Fibroblast of skin of right quadriceps (primary cell): ENCODE data around the gene STN1.
"Not testable (repeated sequence)": the region's sequence is repeated elsewhere in the genome, so short reads cannot be mapped to it uniquely, and the experiment has no call there.

ENCODE experiments used
- DNase-seq: peaks from one replicate; pipeline ENCODE4 v3.0.0-alpha.2; 2013

The STN1 gene

GRCh38 chr10:103858360-103858759, 59.6 kb downstream of the STN1 start:
- no peak for DNase-seq

GRCh38 chr10:103856797-103857170, 61.2 kb downstream of the STN1 start:
- DNase-seq = no peak

DNA sequence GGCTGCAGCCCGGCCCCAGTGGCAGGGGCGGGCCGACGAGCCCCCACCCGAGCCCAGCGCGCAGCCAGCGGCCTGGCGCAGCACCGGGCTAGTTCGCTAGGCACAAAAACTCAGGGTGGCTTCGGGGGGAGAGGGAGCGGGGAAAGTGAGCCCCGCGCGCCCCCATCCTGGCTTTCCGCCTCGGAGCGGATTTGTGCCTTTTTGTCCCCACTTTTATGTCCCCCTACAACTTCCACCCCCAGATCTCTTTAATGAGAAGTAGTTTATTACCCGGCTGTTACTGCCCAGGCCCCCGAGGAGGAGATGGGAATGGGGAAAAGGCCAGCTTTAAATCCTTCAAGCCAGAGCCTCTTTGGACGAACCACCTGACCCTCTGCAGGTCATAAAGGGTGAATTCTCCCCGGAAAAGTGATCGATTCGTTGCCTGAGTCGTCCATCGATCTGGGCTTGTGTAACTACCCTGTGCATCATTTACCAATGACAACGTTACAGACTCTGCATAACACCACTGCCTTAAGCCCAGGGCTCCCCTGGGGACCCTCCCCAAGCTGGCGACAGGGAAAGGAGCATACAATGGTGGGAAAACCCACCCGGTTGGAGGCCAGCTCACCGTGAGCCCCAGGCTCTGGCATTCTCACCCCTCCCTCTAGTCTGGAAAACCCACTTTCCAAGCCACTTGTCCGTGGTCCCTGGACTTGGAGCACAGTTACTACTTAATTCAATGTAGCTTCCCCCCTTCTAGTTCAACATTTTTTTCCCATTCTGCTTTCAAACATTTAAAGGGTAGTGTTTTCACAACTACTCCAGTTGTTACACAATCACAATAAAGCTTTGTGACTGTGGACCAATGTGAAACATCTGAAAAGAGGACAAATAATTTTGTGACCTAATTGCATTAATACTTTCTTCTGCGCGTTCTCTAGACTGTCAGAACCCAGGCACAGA, 61.9 kb downstream of the STN1 start:
- no peak for DNase-seq

GRCh38 chr10:103855424-103855823, 62.6 kb downstream of the STN1 start, which contains the start of gene SH3PXD2A:
TSS of gene SH3PXD2A (minus strand) at chr10:103855576. CDS start at chr10:103855266, 310 bp downstream.
- DNase-seq = peak; percentile 51

- peak; percentile 79 for DNase-seq
Observed at GRCh38 chr10:103854686-103855391, 63.1 kb downstream of the STN1 start.

DNA sequence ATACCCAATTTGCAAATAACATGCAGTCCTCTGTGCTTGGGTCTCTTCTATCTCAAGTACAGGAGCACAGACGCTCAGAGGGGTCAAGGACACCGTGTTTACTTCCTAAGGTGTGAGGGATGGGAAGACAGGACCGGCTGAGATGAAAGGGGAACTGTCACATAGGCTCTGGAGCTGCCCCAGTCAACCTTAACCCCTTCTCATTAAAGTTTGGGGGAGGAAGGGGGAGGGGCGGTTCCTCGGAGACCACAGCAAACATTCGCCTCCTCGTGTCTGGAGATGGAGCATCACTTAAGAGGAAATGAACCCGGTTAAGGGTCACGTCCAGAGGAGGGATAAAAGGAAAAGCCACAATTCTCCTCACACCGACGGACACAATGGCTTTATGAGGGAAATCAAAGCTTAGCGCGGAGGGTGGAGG, 63.7 kb downstream of the STN1 start:
- DNase-seq = peak; percentile 42

DNA sequence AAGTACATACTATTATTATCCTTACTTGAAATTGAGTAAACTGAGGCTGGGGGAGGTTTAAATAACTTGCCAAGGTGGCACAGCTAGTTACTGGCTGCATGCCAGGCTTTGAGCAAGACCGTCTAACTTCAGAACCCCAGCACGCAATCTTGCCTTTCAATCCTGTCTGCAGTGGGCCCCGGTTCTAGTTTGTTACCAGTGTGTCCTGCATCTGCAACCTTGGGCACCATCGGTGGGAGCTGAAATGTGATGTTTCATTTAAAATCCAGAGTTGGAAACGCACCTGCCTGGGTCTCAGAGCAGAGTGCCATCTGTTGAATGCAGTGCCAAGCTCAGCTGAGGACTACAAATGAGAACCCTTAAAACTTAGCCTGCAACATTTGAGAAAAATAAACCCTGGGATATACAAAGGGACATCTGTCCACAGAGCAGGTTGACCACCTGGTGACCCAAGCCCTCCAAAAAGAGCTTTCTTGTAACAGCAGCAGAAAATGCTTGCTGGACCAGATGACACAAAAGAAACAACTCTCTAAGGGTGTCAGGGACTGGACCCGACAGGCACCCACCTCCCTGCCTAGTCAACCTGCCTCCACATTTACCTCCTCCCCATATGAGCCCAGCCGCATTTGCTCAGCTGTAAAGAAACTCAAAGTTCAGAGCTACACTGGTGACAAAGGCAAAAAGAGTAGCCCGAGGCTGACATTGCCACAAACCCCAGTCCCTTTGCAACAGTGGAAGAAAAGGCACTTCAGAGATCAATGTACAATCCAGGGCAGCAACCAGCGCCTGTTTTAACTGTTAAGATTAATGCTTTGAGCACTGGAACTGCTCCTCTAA, 64.3 kb downstream of the STN1 start:
- DNase-seq = no peak

- DNase-seq = no peak
Observed at GRCh38 chr10:103852856-103853255, 65.1 kb downstream of the STN1 start.

GRCh38 chr10:103852189-103852711, 65.7 kb downstream of the STN1 start:
- peak; percentile 66 for DNase-seq

DNA sequence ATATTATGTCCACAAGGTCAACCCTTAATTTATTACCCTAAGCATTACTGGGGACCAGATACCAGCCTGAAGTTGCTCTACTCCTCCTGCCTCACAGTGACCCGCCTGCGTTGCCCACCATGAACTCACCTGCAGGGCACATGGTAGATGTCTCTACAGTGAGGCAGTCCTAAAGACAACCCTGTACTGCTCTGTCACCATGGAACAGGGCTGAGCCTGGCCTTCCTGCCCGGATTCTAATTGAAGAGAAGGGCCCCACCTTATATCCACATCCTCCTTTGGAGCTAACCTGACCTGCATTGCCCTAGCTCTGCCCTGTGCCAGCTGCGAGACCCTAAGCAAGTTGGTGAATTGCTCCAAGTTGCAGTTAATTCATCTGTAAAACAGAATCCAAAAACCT, 66.7 kb downstream of the STN1 start:
- DNase-seq = no peak

DNA sequence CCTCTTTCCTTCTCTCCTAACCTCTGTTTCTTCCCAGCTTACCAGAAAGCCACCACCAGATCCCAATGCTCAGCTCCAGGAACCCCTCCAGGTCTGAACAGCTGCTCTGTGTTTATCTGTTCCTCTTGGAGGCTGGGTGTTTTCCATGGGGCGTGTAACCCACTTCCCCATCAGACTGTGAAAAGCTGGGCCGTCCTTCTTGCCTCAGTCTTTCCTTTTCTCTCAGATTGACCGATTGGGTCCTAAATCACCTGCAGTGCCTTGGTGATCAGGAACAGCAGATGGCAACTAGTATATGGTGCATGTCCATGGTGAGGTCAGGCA, 67.5 kb downstream of the STN1 start:
- no peak for DNase-seq

GRCh38 chr10:103849880-103850571, 68.0 kb downstream of the STN1 start:
- DNase-seq = peak; percentile 83

DNA sequence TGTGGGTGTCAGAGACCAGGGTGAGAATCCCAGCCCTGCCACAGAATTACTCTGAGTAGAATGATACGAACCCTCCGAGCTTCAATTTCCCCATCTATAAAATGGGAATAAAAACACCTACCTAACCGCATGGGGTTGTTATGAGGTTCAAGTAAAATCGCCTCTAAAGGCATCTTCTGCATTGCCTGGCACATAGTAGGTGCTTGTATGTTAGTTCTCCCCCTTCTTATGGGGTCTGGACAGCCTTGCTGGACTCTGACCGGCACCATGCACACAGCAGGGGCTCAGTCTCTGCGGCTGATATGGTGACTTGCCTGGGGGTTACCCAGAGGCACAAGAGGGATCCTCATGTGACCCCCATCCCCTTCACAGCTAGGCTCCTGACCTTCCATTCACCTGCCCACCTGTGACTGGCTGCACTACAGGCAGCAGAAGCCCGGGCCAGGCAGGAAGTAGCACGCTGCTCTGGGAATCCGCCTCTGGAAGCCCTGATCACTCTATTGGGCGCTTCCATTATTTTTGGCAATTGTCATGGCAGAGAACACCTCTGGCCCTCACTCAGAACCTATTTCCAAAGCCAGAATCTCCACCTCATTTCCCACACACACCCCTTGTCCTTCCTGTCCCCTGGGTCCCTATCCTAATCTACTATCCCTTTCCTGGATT, 68.6 kb downstream of the STN1 start:
- DNase-seq = no peak

DNA sequence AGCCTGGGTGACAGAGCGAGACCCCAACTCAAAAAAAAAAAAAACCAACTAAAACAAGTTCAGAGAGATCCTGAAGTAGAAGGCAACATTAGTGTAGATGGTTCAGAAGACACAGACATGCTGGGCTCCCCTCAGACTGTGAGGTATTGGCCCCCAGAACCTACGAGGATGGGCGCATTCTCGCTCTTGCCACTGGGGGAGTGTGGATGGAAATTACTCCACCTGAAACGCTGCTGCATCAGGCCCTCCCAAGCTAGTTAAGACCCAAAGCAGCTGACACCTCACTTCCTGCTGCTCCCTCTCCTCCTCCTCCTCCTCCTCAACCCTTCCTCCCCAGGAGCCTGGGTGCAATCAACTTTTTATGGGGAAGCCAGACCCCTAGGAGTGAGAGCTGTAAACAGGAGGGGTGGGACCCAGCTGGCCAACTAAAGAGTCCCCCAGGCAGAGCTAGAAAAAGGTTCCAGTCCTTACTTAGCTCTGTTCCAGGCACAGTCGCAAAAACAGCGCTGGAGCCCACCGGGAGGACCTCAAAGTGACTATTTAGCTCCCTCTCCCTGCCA, 70.0 kb downstream of the STN1 start:
- DNase-seq = no peak

DNA sequence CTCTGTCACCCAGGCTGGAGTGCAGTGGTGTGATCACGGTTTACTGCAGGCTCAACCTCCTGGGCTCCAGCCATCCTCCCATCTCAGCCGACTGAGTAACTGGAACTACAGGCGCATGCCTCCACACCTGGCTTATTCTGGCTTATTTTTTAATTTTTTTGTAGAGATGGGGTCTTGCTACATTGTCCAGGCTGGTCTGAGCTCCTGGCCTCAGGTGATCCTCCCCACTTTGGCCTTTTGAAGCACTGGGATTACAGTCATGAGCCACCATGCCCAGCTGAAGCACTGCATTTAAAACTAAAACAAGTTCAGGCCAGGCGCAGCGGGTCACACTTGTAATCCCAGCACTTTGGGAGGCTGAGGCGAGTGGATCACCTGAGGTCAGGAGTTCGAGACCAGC, 70.6 kb downstream of the STN1 start:
- no peak for DNase-seq

GRCh38 chr10:103845972-103846371, 72.0 kb downstream of the STN1 start:
- no peak for DNase-seq

GRCh38 chr10:103845346-103845745, 72.6 kb downstream of the STN1 start:
- not testable (repeated sequence) for DNase-seq

DNA sequence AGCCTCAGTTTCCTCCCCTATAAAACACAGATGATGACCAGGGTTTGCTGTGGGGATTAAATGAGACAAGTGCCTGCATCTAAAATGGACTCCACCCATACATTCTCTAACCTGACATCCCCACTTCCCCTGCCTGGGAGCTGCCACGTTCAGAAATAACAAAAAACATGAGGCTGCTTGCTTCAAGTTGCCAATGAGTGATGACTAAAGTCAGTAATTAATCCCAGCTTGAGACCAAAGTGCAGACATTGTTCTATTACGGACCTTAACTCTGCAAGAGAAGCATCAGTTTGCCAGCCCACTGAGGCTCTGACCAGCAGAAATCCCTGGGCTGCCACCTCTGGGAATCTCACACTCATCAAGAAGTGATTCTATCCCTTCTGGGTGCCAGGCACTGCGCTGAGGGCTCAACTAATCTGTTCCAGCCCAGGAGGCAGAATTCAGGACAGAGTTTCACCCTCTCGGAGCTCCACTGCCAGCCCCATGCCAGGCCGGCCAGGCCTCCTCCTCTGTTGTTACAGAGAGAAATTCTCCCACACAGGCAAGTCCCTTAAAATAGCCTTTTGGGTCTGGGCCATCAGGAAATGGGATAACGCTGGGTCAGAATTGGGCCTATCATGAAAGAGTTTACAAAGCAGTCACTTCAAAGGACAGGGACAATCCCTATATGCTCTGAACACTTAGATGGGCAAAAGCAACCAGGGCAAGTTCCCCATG, 74.0 kb downstream of the STN1 start:
- DNase-seq = peak; percentile 87

DNA sequence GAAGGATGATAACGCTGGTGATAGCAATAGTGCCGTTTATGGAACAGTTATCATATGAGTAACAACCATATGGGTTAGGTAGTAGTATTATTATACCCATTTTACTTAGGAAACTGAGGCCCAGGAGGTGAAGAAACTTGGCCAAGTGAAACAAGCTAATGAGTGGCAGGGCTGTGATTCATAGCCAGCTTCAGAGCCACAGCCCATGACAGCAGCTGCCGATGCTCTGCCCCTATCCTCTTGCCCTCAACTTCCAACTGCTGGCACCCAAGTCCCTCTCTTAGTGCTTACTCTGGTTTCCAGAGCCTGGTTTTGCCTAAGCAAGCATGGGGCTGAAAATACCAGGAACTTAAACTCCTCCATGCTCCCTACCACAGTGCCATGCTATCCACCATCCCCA, 74.9 kb downstream of the STN1 start:
- no peak for DNase-seq

DNA sequence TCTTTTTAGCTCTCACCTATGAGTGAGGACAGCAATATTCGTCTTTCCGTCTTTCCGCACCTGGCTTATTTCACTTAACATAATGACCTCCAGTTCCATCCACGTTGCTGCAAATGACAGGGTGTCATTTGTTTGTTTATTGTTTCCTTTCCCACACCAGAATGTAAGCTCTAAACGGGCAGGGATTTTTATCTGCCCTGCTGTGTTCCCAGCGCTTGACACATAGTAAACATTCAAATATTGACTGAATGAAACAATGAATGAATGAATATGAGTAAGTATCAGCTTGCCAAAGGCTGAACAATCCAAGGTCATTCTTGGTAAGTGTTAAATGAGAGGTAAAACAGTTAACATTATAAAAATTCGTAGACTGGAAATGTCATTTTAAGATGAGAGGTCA, 75.4 kb downstream of the STN1 start:
- DNase-seq = no peak

GRCh38 chr10:103841519-103841918, 76.5 kb downstream of the STN1 start:
- no peak for DNase-seq
